Hepatocyte (in vitro differentiated cells): Measurements from ENCODE around the gene KCNN2. TPM values are rescaled to one million over a fixed set of nuclear protein-coding genes. Genes with fewer than 3 reads are reported as not detected.

Experiments used
- DNase-seq: peaks from one replicate; pipeline ENCODE4 v3.0.0-alpha.2; 2016; ENCODE audit warnings: low spot score
- H2AFZ ChIP-seq: fragments of 200-600 bp; sonication (generic); 2 replicates; pipeline ENCODE4 v1.6.0; 2016; ENCODE audit warnings: antibody characterized with exemption, mild to moderate bottlenecking
- H3K27ac ChIP-seq: fragments of 200-600 bp; sonication (generic); 2 replicates; pipeline ENCODE4 v1.5.1; 2016; ENCODE audit warnings: mild to moderate bottlenecking
- H3K27me3 ChIP-seq: fragments of 200-600 bp; sonication (generic); 2 replicates; pipeline ENCODE4 v1.6.1; 2016
- H3K36me3 ChIP-seq: fragments of 200-600 bp; sonication (generic); replicated peaks from 2 replicates; pipeline ENCODE4 v1.5.1; 2016; ENCODE audit warnings: low read depth; ENCODE audit not compliant: insufficient read depth
- H3K4me1 ChIP-seq: fragments of 200-600 bp; sonication (generic); 2 replicates; pipeline ENCODE4 v1.5.1; 2016; ENCODE audit warnings: mild to moderate bottlenecking, moderate library complexity; ENCODE audit not compliant: insufficient read depth
- H3K4me2 ChIP-seq: fragments of 200-600 bp; sonication (generic); 2 replicates; pipeline ENCODE4 v1.6.0; 2016
- H3K4me3 ChIP-seq: fragments of 200-600 bp; sonication (generic); 2 replicates; pipeline ENCODE4 v1.5.1; 2016; ENCODE audit warnings: mild to moderate bottlenecking
- H3K79me2 ChIP-seq: fragments of 200-600 bp; sonication (generic); 2 replicates; pipeline ENCODE4 v1.6.0; 2017; ENCODE audit warnings: mild to moderate bottlenecking
- H3K9me2 ChIP-seq: fragments of 200-600 bp; sonication (generic); replicated peaks from 2 replicates; pipeline ENCODE4 v1.6.0; 2017; ENCODE audit warnings: mild to moderate bottlenecking; ENCODE audit not compliant: insufficient read depth
- H3K9me3 ChIP-seq: fragments of 200-600 bp; sonication (generic); 2 replicates; pipeline ENCODE4 v1.5.1; 2016; ENCODE audit warnings: low read depth, mild to moderate bottlenecking
- H4K20me1 ChIP-seq: fragments of 200-600 bp; sonication (generic); 2 replicates; pipeline ENCODE4 v1.6.0; 2016; ENCODE audit warnings: mild to moderate bottlenecking; ENCODE audit not compliant: insufficient read depth, poor library complexity, severe bottlenecking
- CTCF ChIP-seq: fragments of 200-600 bp; sonication (generic); IDR thresholded peaks from 2 replicates; pipeline ENCODE4 v1.5.1; 2016; ENCODE audit warnings: antibody characterized with exemption, mild to moderate bottlenecking; ENCODE audit not compliant: poor library complexity
- EZH2 ChIP-seq: fragments of 200-600 bp; sonication (generic); IDR thresholded peaks from 2 replicates; pipeline ENCODE4 v1.6.1; 2016; ENCODE audit warnings: antibody characterized with exemption, mild to moderate bottlenecking, borderline replicate concordance
- EZH2phosphoT487 ChIP-seq: fragments of 200-600 bp; sonication (generic); IDR thresholded peaks from one replicate; pipeline ENCODE4 v1.6.1; 2018; ENCODE audit warnings: antibody characterized with exemption, mild to moderate bottlenecking, low read depth, moderate library complexity; ENCODE audit not compliant: unreplicated experiment, severe bottlenecking
- WGBS: methylation state at CpG from one replicate; pipeline ENCODE4 v1.1.6; 2016; ENCODE audit warnings: low lambda C conversion rate; ENCODE audit errors: missing lambda C conversion rate; 5-methylcytosine and 5-hydroxymethylcytosine counted together
- polyA plus RNA-seq: library from polyadenylated mRNA; unstranded; fragments of >200 nt; fragmentation: Nextera tagmentation; extraction: Ambion mirVana; gene quantifications from 2 replicates; pipeline ENCODE4 v1.2.1, GENCODE V29; 2016
- total RNA-seq: library from RNA; depleted of rRNA; stranded (reverse); fragments of >200 nt; gene quantifications from 2 replicates; pipeline ENCODE4 v1.2.3, GENCODE V29; 2014

Gene KCNN2
- total and polyA plus RNA-seq, 2 experiments from 2014 or later, result 3.9 to 6.4 TPM

- TF ChIP-seq EZH2 (no peak), CTCF (no peak), EZH2phosphoT487 (no peak)
- Histone ChIP-seq H3K27me3 (no peaks in the 10 kb centered on the region), H3K36me3 (no peaks in the 10 kb centered on the region), H4K20me1 (no peaks in the 10 kb centered on the region), H3K9me3 (no peaks in the 10 kb centered on the region), H3K9me2 (no peaks in the 10 kb centered on the region), H3K27ac (no peak overlapping the region), H3K4me2 (no peak overlapping the region), H3K4me3 (no peak overlapping the region), H2AFZ (no peak overlapping the region), H3K4me1 (peaks cover 32% of the 10 kb centered on the region), H3K79me2 (no peaks in the 10 kb centered on the region)
- DNase-seq, result no peak
- WGBS, result 74% methylated on average over 4 of the region's 4 CpGs
Measured at GRCh38 chr5:114469372-114469771, 107.5 kb downstream of the KCNN2 start.

DNA sequence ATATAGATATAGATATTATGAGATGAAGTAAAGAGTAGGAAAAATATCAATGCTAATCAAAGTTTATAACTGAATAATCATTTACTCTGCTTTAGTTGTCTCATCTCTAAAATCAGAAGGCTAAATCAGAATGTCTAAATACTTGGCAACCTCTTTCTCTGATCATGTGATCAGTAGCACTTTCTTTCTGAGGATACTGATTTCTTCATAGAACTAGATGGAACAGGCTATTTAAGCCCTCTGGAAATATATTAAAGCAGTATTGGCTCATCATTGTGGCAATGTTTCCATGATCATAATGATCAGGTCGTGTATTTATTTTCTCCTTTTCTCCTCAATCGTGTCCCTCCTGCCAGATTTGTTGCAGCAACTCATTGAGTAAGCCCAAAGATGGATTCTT, 109.7 kb downstream of the KCNN2 start:
- H3K36me3 ChIP-seq, result no peaks in the 10 kb centered on the region
- WGBS, result 94% methylated on average over 2 of the region's 2 CpGs

GRCh38 chr5:114473541-114473940, 111.7 kb downstream of the KCNN2 start:
- WGBS, result 45% methylated on average over 2 of the region's 2 CpGs
- Histone ChIP-seq H3K27ac (peak overlapping the region; percentile 25), H3K4me3 (no peak overlapping the region), H2AFZ (no peak overlapping the region), H4K20me1 (no peaks in the 10 kb centered on the region), H3K36me3 (no peaks in the 10 kb centered on the region), H3K4me2 (peak overlapping the region; percentile 42), H3K9me2 (no peaks in the 10 kb centered on the region), H3K9me3 (no peaks in the 10 kb centered on the region), H3K79me2 (no peaks in the 10 kb centered on the region), H3K27me3 (no peaks in the 10 kb centered on the region), H3K4me1 (peaks cover 11% of the 10 kb centered on the region)
- peak; percentile 18 for DNase-seq
- TF ChIP-seq EZH2phosphoT487 (no peak), EZH2 (no peak), CTCF (no peak)

More for the DNA sequence above, 109.7 kb downstream of the KCNN2 start:
- Histone ChIP-seq H3K79me2 (no peaks in the 10 kb centered on the region), H3K27ac (no peak overlapping the region), H3K4me2 (no peak overlapping the region), H3K4me1 (peaks cover 31% of the 10 kb centered on the region), H3K4me3 (no peak overlapping the region), H3K9me2 (no peaks in the 10 kb centered on the region), H2AFZ (no peak overlapping the region), H4K20me1 (no peaks in the 10 kb centered on the region), H3K9me3 (no peaks in the 10 kb centered on the region), H3K27me3 (no peaks in the 10 kb centered on the region)
- TF ChIP-seq EZH2 (no peak), EZH2phosphoT487 (no peak), CTCF (no peak)
- no peak for DNase-seq
